ENCODE results near the gene OSBPL7.

OSBPL7 gene

DNA sequence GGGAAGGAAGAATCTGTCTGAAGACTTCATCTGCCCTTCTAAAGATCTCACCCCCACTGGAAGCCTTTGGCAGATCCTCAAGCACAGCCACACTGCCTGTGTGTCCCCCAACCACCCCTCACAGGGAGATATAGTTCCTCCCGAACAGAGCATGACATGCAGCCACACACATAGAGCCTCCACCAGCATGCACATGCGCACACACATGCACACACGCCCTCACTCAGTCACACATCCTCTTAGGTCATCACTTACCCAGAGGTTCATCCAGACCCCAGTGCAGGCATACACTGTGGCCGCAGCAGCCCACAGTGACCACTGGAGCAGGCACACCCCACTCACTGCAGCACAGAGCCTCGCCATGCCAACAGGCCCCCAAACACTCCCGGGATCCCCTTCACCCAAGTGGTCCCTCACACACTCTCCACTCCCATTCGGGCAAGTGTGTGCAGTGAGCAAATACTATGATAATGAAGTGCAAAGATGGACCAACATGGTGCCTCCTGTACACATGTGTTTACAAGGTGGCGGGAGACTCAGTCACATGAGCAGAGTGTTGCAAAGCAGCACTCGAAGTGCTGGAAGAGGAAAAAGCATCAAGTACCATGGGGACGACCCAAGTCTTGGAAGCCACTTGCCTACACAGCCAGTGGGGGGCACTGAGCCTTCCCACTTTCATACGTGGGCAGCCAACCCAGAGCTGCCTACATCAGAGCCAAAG is 46.4 kb upstream of the OSBPL7 start:
- Histone ChIP-seq H2AFZ (no peak overlapping the region), H3K27me3 (ENCODE audit: control insufficient read depth, insufficient read depth, low read length) (no peaks in the 10 kb centered on the region), H3K36me3 (ENCODE audit: control insufficient read depth, insufficient read depth, low read length) (no peaks in the 10 kb centered on the region), H3K4me2 (ENCODE audit: low read length) (no peak overlapping the region), H3K9me3 (ENCODE audit: control insufficient read depth, low read length) (no peaks in the 10 kb centered on the region), H3K27ac (no peak overlapping the region), H3K9ac (no peak overlapping the region), H3K4me1 (peaks cover 9% of the 10 kb centered on the region), H3K79me2 (no peaks in the 10 kb centered on the region), H3K4me3 (ENCODE audit: low read depth, low read length) (no peak overlapping the region)
- TF ChIP-seq, protein P1, sequence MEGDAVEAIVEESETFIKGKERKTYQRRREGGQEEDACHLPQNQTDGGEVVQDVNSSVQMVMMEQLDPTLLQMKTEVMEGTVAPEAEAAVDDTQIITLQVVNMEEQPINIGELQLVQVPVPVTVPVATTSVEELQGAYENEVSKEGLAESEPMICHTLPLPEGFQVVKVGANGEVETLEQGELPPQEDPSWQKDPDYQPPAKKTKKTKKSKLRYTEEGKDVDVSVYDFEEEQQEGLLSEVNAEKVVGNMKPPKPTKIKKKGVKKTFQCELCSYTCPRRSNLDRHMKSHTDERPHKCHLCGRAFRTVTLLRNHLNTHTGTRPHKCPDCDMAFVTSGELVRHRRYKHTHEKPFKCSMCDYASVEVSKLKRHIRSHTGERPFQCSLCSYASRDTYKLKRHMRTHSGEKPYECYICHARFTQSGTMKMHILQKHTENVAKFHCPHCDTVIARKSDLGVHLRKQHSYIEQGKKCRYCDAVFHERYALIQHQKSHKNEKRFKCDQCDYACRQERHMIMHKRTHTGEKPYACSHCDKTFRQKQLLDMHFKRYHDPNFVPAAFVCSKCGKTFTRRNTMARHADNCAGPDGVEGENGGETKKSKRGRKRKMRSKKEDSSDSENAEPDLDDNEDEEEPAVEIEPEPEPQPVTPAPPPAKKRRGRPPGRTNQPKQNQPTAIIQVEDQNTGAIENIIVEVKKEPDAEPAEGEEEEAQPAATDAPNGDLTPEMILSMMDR (IDR thresholded peaks at IDR 0.05), result no peak

- Histone ChIP-seq H3K4me1 (peaks cover 9% of the 10 kb centered on the region), H3K79me2 (no peaks in the 10 kb centered on the region), H3K36me3 (ENCODE audit: control insufficient read depth, insufficient read depth, low read length) (no peaks in the 10 kb centered on the region), H3K27me3 (ENCODE audit: control insufficient read depth, insufficient read depth, low read length) (no peaks in the 10 kb centered on the region), H3K27ac (no peak overlapping the region), H3K4me2 (ENCODE audit: low read length) (no peak overlapping the region), H2AFZ (no peak overlapping the region), H3K4me3 (ENCODE audit: low read depth, low read length) (no peak overlapping the region), H3K9ac (no peak overlapping the region), H3K9me3 (ENCODE audit: control insufficient read depth, low read length) (no peaks in the 10 kb centered on the region)
- TF ChIP-seq, protein P1 (IDR thresholded peaks at IDR 0.05), result no peak
Measured at GRCh38 chr17:47866941-47867340, 45.3 kb upstream of the OSBPL7 start.

DNA sequence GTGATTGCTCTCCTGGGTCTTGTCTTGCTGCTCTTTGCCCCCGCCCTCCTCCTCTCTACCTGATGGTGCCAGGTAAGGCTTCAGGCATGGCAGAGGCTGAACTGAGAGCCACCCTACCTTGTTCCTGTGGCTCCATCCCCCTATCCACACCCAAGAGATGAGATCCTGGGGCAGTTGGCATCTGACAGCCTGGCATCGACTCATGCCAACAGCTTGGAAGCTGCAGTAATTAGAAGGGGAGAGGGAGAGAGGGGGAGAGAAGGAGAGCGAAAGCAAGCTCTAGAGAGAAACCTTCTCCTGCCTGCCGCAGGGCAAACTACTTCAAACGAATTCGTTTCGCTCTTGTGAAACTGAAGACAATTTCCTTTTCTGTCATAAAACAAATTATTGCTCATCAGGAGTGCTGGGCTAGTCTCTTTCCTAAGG is 43.2 kb upstream of the OSBPL7 start:
- Histone ChIP-seq H2AFZ (no peak overlapping the region), H3K4me2 (ENCODE audit: low read length) (no peak overlapping the region), H3K9me3 (ENCODE audit: control insufficient read depth, low read length) (no peaks in the 10 kb centered on the region), H3K79me2 (no peaks in the 10 kb centered on the region), H3K4me1 (peaks cover 8% of the 10 kb centered on the region), H3K27ac (no peak overlapping the region), H3K9ac (no peak overlapping the region), H3K36me3 (ENCODE audit: control insufficient read depth, insufficient read depth, low read length) (no peaks in the 10 kb centered on the region), H3K4me3 (ENCODE audit: low read depth, low read length) (no peak overlapping the region), H3K27me3 (ENCODE audit: control insufficient read depth, insufficient read depth, low read length) (no peaks in the 10 kb centered on the region)
- TF ChIP-seq, protein P1 (IDR thresholded peaks at IDR 0.05), result no peak

GRCh38 chr17:47862621-47863440 is 41.2 kb upstream of the OSBPL7 start:
- Histone ChIP-seq H3K36me3 (ENCODE audit: control insufficient read depth, insufficient read depth, low read length) (no peaks in the 10 kb centered on the region), H3K27ac (no peak overlapping the region), H3K9ac (no peak overlapping the region), H2AFZ (no peak overlapping the region), H3K4me2 (ENCODE audit: low read length) (no peak overlapping the region), H3K4me3 (ENCODE audit: low read depth, low read length) (no peak overlapping the region), H3K9me3 (ENCODE audit: control insufficient read depth, low read length) (no peaks in the 10 kb centered on the region), H3K4me1 (no peaks in the 10 kb centered on the region), H3K27me3 (ENCODE audit: control insufficient read depth, insufficient read depth, low read length) (no peaks in the 10 kb centered on the region), H3K79me2 (no peaks in the 10 kb centered on the region)
- TF ChIP-seq, protein P1 (IDR thresholded peaks at IDR 0.05), result no peak
